ENCODE data around the gene LARP4B. TPM values are rescaled to one million over a fixed set of nuclear protein-coding genes. Genes with fewer than 3 reads are reported as not detected.

The LARP4B gene
- total RNA-seq, 3 donors from 2014 or later = 97.5 to 155 (median 116) TPM

DNA sequence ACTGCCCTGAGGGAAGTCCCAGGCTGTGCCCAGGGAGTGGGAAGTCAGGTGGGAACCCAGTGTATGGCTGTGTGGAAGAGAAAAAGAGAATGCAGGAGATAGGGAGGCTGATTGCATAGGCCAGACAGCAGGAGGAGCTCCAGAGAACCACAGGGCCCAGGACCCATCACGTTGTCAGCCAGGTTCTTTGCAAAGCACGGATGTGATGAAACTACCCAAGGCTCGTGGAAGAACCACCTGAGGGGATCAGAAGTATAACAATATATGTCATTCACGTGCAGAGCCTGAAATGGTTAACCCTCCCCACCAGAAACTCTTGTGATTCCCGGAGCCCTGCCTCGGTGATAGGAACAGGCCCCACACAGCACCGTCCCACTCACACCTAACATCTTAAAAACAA is 83.6 kb downstream of the LARP4B start:
- TF ChIP-seq CTCF (IDR thresholded peaks at IDR 0.05) = no peak
- peaks cover 6% of the 10 kb centered on the region for H3K9me3 ChIP-seq
- no peaks in the 10 kb centered on the region for H3K4me1 ChIP-seq (ENCODE audit: low read depth)
- no peak for DNase-seq
- no peaks in the 10 kb centered on the region for H3K36me3 ChIP-seq (ENCODE audit: low read depth)
- H3K4me3 ChIP-seq = no peak overlapping the region
- intact Hi-C loops (cut with DNase I, micrococcal nuclease) = no loop called here
- ATAC-seq = peak; percentile 20

DNA sequence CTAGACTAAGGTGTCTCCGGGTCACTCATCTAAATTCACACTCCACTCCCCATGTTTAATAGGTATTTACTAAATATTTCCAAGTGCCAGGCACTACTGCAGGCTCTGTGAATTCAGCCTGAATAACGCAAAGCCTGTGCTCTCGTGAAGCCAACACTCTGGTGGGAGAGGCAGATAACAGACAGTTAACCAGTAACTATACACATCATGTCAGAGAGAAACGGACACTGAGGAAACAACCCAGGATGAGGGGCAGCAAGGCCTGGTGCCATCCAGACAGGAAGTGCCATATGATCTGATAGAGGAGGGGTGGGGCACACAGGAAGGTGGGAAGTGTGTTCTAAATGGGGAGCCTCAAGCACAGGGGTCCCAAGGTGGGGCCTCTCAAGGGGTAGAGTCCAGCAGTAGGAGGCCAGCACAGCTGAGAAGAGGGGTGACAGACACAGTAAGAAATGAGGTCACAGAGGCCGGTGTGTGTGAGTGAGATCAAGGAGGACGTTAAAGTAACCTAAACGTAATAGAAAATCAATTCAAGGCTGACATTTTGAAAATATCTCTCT is 85.3 kb downstream of the LARP4B start:
- ATAC-seq = no peak
- DNase-seq = no peak
- H3K36me3 ChIP-seq (ENCODE audit: low read depth) = no peaks in the 10 kb centered on the region

DNA sequence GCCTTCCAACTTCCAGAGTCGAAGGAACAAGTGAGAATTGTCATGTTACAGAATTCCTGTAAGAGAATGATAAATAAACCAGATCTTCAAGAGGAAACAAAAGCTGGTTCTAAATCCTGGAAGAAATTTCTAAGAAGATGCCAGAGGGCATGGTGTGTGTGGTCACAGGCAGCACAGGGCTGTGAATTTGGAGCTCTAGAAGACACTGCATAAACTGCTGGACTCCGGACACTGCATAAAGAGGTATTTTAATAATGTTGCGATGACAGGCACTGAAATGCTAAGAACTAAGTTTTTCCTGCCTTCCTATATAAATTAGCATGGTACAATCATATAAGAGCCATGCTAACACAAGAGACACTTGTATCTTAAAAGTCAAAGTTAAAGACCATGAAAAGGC is 86.0 kb downstream of the LARP4B start:
- no peak for DNase-seq
- intact Hi-C loops (cut with DNase I, micrococcal nuclease) = no loop called here
- Histone ChIP-seq H3K4me1 (ENCODE audit: low read depth) (no peaks in the 10 kb centered on the region), H3K36me3 (ENCODE audit: low read depth) (no peaks in the 10 kb centered on the region), H3K9me3 (peaks cover 5% of the 10 kb centered on the region), H3K4me3 (no peak overlapping the region)
- TF ChIP-seq CTCF (IDR thresholded peaks at IDR 0.05) = no peak
- ATAC-seq = no peak

More for the DNA sequence above, 85.3 kb downstream of the LARP4B start:
- TF ChIP-seq CTCF (IDR thresholded peaks at IDR 0.05) = no peak
- intact Hi-C loops (cut with DNase I, micrococcal nuclease) = no loop called here
- Histone ChIP-seq H3K9me3 (peaks cover 6% of the 10 kb centered on the region), H3K4me1 (ENCODE audit: low read depth) (no peaks in the 10 kb centered on the region), H3K4me3 (no peak overlapping the region)

DNA sequence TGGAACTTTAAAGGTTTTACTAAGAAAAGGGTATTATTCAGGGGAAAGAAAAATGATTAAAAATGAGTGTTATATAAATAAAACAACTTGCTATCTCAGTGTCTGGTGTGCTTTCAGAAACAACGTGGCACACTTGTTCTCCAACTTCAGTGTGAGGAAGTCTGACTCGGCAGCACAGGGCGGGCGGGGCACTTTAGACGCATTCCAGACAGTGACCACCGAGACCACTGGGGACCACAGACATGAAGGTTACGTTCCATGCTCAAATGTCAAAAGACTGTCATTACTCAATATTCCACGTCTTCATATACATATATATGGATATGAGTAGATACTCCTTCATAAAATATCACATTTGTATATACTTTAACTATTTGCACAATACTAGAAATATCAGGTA is 87.0 kb downstream of the LARP4B start:
- no peaks in the 10 kb centered on the region for H3K4me1 ChIP-seq (ENCODE audit: low read depth)
- intact Hi-C loops (cut with DNase I, micrococcal nuclease) = no loop called here
- TF ChIP-seq CTCF (IDR thresholded peaks at IDR 0.05) = no peak
- ATAC-seq (no peak), DNase-seq (no peak)
- no peaks in the 10 kb centered on the region for H3K36me3 ChIP-seq (ENCODE audit: low read depth)
- H3K9me3 ChIP-seq = no peaks in the 10 kb centered on the region
- no peak overlapping the region for H3K4me3 ChIP-seq

GRCh38 chr10:843703-844102 is 87.8 kb downstream of the LARP4B start:
- no peak for ATAC-seq
- H3K4me1 ChIP-seq (ENCODE audit: low read depth) = no peaks in the 10 kb centered on the region
- TF ChIP-seq CTCF (IDR thresholded peaks at IDR 0.05) = no peak
- H3K4me3 ChIP-seq = no peak overlapping the region
- H3K9me3 ChIP-seq = no peaks in the 10 kb centered on the region
- no peak for DNase-seq
- intact Hi-C loops (cut with DNase I, micrococcal nuclease) = no loop called here
- H3K36me3 ChIP-seq (ENCODE audit: low read depth) = no peaks in the 10 kb centered on the region

DNA sequence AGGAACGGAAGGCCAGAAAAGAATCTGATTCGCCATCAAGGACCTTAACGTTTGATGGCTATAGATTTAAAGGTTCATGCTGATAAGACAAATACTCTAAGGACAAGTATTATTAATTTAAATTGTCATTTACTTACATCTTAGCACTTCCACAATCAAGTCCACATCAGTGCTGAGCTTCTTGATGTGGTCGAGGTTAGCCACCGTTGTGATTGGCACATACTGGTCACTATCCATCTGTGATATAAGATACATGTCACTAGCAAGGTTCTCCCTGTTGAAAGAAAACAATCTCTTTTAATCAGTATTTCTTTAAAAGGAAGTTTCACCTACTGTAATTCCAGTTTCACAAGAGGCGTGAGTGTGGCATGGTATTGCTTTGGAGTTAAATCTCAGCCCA is 88.7 kb downstream of the LARP4B start:
- TF ChIP-seq CTCF (IDR thresholded peaks at IDR 0.05) = no peak
- no peaks in the 10 kb centered on the region for H3K9me3 ChIP-seq
- H3K4me1 ChIP-seq (ENCODE audit: low read depth) = no peaks in the 10 kb centered on the region
- ATAC-seq (no peak), DNase-seq (no peak)
- intact Hi-C loops (cut with DNase I, micrococcal nuclease) = no loop called here
- H3K4me3 ChIP-seq = no peak overlapping the region
- no peaks in the 10 kb centered on the region for H3K36me3 ChIP-seq (ENCODE audit: low read depth)
